T-helper 2 cell treated with Interferon-gamma antibody and Interleukin-4, amounts not matched to agents 5 μg/mL and 100 μg/mL, for 36 hours (primary cell): Measurements from ENCODE around the gene TTC5.
"Not testable (repeated sequence)": the region's sequence is repeated elsewhere in the genome, so short reads cannot be mapped to it uniquely, and the experiment has no call there.

Source experiments
- DNase-seq: peaks from one replicate; pipeline ENCODE4 v3.0.0; 2021; ENCODE audit warnings: low spot score
- H3K27ac Mint-ChIP-seq: one replicate; pipeline ENCODE4 v1.8.0; 2021; ENCODE audit warnings: mild to moderate bottlenecking, mixed read lengths
- H3K27me3 Mint-ChIP-seq: one replicate; pipeline ENCODE4 v1.8.0; 2021; ENCODE audit warnings: low read depth, mixed read lengths
- H3K36me3 Mint-ChIP-seq: one replicate; pipeline ENCODE4 v1.8.0; 2021; ENCODE audit warnings: low read depth, mixed read lengths
- H3K4me1 Mint-ChIP-seq: one replicate; pipeline ENCODE4 v1.8.0; 2021; ENCODE audit warnings: low read depth, mixed read lengths
- H3K4me3 Mint-ChIP-seq: one replicate; pipeline ENCODE4 v1.8.0; 2022; ENCODE audit warnings: mild to moderate bottlenecking, moderate library complexity, mixed read lengths
- H3K9me3 Mint-ChIP-seq: one replicate; pipeline ENCODE4 v1.8.0; 2021; ENCODE audit warnings: mixed read lengths

Gene TTC5, protein sequence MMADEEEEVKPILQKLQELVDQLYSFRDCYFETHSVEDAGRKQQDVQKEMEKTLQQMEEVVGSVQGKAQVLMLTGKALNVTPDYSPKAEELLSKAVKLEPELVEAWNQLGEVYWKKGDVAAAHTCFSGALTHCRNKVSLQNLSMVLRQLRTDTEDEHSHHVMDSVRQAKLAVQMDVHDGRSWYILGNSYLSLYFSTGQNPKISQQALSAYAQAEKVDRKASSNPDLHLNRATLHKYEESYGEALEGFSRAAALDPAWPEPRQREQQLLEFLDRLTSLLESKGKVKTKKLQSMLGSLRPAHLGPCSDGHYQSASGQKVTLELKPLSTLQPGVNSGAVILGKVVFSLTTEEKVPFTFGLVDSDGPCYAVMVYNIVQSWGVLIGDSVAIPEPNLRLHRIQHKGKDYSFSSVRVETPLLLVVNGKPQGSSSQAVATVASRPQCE

DNA sequence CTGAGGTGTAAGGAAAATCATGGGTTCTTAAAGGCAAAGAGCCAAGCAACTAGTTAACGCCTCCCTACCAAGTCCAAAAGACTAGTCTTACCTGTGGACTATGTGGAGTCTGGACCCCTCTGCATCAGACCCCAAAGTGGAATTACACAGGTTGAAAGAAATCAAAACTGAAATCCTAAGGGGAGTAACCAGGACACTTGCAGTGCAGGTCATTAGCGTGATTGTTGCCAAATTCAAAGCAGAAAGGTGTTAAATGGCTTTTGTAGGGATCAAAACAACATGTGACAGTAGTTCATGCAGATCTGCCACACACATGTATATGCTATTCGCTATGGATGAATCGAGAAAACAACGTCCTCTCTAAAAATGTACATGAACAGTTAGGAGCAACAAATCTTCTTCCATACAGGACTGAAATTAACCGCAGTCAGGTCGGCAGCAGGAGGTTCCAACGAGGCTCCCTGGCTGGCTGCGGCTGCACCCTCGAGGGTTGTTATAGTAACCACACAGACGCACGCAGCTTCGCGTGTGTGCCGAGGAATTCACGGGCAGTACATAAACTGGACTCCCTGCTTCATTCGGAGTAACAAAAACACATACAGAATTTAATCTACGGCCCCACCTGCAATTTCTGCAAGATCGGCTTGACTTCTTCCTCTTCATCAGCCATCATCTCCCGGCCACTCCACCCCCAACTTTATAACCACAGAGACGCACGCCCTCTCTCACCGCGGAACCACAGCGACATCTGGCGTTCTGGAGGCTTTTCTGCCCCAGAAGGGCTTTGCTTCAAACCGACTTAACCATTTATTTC lies at the start of gene TTC5:
Gene TTC5 (minus strand): TSS at position 687 of the 814 bp plus-strand sequence. CDS start 14 bp downstream, at position 673.
- DNase-seq, result peak; percentile 85
- Mint-ChIP-seq H3K4me1 (peaks cover 21% of the 10 kb centered on the region), H3K36me3 (peaks cover 5% of the 10 kb centered on the region), H3K27ac (peak within 1 kb of the TSS; percentile 81), H3K4me3 (peak within 1 kb of the TSS; percentile 86), H3K9me3 (no peaks in the 10 kb centered on the region), H3K27me3 (no peaks in the 10 kb centered on the region)

DNA sequence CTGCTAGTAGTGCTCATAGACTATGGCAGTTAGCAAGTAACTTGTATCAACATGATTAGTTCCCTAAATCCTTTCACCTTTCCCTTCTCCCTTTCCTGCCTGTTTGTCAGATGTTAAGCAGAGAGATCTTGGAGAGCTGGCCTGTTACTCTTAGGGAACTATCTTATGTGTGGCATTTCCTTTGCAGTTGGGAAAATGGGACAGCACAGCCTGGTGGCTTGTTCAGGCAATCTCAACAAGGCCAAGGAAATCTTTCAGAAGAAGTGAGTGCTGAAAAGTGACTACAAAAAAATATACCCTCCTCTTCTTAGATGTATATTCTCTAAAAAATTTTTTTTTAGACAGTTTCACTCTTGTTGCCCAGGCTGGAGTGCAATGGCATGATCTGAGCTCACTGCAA lies 45.1 kb upstream of the TTC5 start:
- Mint-ChIP-seq H3K9me3 (no peaks in the 10 kb centered on the region), H3K36me3 (peaks cover 53% of the 10 kb centered on the region), H3K4me3 (no peak overlapping the region), H3K27ac (no peak overlapping the region), H3K27me3 (no peaks in the 10 kb centered on the region), H3K4me1 (no peaks in the 10 kb centered on the region)
- no peak for DNase-seq

DNA sequence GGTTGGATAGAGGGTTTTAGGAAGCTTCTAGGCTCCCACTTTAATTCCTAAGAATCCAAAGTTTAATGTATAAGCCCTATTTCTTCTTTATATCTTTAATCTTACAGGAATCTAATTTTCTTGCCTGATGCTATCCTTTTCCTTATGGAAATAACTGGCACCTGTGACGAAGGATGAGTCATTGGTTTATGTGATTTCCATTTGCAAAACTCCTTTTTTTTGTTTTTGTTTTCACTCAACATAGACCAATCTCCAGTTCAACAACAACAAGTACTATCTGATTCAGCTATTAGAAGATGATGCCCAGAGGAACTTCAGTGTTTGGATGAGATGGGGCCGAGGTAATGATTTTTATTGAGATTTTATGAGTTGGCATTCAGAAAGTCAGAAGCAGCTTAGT lies 44.5 kb upstream of the TTC5 start:
- H3K4me3 Mint-ChIP-seq, result no peak overlapping the region
- no peak overlapping the region for H3K27ac Mint-ChIP-seq
- peaks cover 54% of the 10 kb centered on the region for H3K36me3 Mint-ChIP-seq
- DNase-seq, result no peak
- no peaks in the 10 kb centered on the region for H3K27me3 Mint-ChIP-seq
- H3K9me3 Mint-ChIP-seq, result no peaks in the 10 kb centered on the region
- no peaks in the 10 kb centered on the region for H3K4me1 Mint-ChIP-seq

DNA sequence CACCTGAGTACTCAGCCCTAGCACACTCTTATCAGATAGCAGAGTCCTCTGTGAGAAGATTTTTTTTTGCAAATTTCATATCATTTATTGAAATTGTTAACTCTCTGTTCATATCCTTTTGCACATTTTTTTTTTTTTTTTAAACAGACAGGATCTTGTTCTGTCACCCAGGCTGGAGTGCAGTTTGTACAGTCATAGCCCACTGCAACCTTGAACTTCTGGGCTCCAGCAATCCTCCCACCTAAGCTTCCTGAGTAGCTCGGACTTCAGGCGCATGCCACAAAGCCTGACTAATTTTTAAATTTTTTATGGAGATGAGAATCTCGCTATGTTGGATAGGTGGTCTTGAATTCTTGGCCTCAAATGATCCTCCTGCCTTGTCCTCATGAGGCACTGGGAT lies 42.0 kb upstream of the TTC5 start:
- peaks cover 44% of the 10 kb centered on the region for H3K36me3 Mint-ChIP-seq
- DNase-seq, result no peak
- no peaks in the 10 kb centered on the region for H3K9me3 Mint-ChIP-seq
- H3K4me3 Mint-ChIP-seq, result no peak overlapping the region
- peaks cover 11% of the 10 kb centered on the region for H3K4me1 Mint-ChIP-seq
- no peaks in the 10 kb centered on the region for H3K27me3 Mint-ChIP-seq
- no peak overlapping the region for H3K27ac Mint-ChIP-seq

DNA sequence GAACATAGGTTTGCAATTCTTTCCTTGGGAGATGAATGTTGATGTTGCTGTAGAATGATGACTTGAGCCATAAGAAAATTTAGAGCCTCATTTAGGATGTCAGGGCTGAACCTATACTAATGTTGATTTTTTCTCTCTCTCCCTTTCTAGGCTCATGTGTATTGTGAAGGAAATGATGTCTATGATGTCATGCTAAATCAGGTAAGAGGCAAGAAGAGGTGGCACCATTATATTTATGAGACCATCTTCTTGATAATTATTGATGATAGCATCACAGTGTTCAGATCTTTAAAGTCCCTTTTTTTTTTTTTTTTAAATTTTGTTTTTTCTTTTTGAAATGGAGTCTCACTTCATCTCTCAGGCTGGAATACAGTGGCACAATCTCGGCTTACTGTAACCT lies 41.0 kb upstream of the TTC5 start:
- peaks cover 40% of the 10 kb centered on the region for H3K36me3 Mint-ChIP-seq
- H3K4me3 Mint-ChIP-seq, result no peak overlapping the region
- H3K27ac Mint-ChIP-seq, result no peak overlapping the region
- no peak for DNase-seq
- H3K9me3 Mint-ChIP-seq, result no peaks in the 10 kb centered on the region
- H3K4me1 Mint-ChIP-seq, result peaks cover 12% of the 10 kb centered on the region
- H3K27me3 Mint-ChIP-seq, result no peaks in the 10 kb centered on the region

DNA sequence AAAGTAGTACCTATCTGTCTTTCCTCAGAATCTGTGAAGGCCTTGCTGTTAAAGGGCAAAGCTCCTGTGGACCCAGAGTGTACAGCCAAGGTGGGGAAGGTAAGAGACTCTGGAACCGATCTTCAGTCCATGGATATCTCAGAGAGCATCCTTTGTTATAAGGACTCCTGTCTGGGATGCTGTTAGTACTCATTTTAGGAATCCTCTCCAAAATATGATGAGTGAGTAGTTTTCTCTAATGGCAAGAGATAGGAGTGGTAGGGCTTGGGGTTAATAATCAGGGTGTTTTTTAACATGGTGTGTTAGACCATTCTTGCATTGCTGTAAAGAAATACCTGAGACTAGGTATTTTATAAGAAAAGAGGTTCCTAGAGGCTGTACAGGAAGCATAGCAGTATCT lies 39.6 kb upstream of the TTC5 start:
- no peak overlapping the region for H3K4me3 Mint-ChIP-seq
- H3K27me3 Mint-ChIP-seq, result no peaks in the 10 kb centered on the region
- H3K9me3 Mint-ChIP-seq, result no peaks in the 10 kb centered on the region
- peaks cover 12% of the 10 kb centered on the region for H3K4me1 Mint-ChIP-seq
- DNase-seq, result no peak
- no peak overlapping the region for H3K27ac Mint-ChIP-seq
- peaks cover 30% of the 10 kb centered on the region for H3K36me3 Mint-ChIP-seq

DNA sequence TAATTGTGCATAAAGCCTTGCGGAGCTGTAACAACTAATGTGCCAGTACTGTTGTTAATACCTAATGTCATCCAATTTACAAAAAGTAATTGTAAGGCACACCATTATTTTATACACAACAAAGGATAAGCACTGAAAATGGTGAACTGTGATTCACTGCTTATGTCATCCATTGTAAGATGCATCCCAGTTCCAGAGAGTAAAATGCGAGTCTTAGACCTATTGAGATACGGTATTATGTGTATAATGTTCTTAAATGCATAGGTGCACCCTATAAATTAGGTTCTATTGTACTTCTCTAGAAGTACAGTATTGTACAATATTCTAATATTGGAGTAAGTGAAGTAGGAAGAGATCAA lies 38.1 kb upstream of the TTC5 start:
- peaks cover 22% of the 10 kb centered on the region for H3K36me3 Mint-ChIP-seq
- no peaks in the 10 kb centered on the region for H3K9me3 Mint-ChIP-seq
- H3K4me1 Mint-ChIP-seq, result peaks cover 12% of the 10 kb centered on the region
- peaks cover 3% of the 10 kb centered on the region for H3K27me3 Mint-ChIP-seq
- peak overlapping the region; percentile 96 for H3K4me3 Mint-ChIP-seq
- DNase-seq, result no peak
- peak overlapping the region; percentile 99 for H3K27ac Mint-ChIP-seq

DNA sequence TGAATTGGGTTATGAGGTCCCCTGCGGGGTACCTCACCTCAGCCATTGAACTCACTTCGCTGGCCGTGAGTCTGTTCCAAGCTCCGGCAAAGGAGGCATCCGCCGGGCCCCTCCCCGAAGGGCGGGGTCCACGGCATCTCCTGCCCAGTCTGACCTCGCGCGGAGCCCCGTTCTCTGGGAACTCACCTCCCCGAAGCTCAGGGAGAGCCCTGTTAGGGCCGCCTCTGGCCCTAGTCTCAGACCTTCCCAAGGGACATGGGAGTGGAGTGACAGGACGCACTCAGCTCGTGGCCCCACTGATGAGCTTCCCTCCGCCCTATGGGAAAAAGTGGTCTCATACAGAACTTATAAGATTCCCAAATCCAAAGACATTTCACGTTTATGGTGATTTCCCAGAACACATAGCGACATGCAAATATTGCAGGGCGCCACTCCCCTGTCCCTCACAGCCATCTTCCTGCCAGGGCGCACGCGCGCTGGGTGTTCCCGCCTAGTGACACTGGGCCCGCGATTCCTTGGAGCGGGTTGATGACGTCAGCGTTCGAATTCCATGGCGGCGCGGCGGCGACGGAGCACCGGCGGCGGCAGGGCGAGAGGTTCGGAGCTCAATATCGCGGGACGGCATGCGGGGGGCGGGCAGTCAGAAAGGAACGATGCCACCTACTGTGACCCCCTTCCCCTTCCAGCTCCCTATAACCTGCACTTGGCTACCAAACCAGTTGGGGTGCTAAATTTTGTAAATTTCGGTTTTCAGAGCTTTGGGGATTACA lies 37.5 kb upstream of the TTC5 start, which contains the start of gene PARP2:
Gene PARP2 (plus strand): TSS at position 544 of the 770 bp plus-strand sequence. CDS start 7 bp downstream, at position 551.
- peak; percentile 97 for DNase-seq
- Mint-ChIP-seq H3K27me3 (peaks cover 3% of the 10 kb centered on the region), H3K4me3 (peak within 1 kb of the TSS; percentile 96), H3K4me1 (peaks cover 12% of the 10 kb centered on the region), H3K27ac (peak within 1 kb of the TSS; percentile 99), H3K36me3 (peaks cover 22% of the 10 kb centered on the region), H3K9me3 (no peaks in the 10 kb centered on the region)

DNA sequence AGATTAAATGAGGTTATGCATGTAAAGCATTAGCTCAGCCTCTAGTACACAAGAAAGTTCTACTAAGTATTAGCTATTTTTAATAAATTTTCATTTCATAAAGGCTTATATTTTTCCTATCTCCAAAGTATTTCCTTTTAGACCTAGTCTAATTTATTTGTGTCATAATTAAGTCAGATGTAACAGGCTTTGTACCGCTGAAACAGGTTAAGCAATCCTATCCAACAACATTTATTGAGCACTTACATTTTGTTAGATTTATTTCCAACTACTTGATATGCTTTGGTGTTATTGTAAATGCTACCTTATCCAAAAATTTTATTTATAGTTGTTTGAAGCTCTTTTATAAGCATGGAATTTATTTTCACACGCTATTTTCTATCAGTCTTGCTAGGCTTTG lies 35.9 kb upstream of the TTC5 start:
- Mint-ChIP-seq H3K27ac (no peak overlapping the region), H3K4me3 (no peak overlapping the region), H3K9me3 (no peaks in the 10 kb centered on the region), H3K27me3 (peaks cover 7% of the 10 kb centered on the region), H3K36me3 (peaks cover 14% of the 10 kb centered on the region), H3K4me1 (peaks cover 12% of the 10 kb centered on the region)
- no peak for DNase-seq

DNA sequence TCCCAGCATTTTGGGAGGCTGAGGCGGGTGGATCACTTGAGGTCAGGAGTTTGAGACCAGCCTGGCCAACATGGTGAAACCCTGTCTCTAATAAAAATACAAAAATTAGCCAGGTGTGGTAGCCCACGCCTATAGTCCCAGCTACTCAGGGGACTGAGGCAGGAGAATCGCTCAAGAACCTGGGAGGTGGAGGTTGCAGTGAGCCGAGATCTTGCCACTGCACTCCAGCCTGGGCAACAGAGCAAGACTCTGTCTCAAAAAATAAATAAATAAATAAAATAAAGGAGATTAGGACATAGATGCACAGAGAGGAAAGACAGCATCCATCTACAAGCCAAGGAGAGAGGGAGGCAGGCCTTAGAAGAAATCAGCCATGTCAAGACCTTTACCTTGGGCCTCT lies 35.3 kb upstream of the TTC5 start:
- not testable (repeated sequence) for H3K9me3 Mint-ChIP-seq, DNase-seq, H3K27ac Mint-ChIP-seq, H3K27me3 Mint-ChIP-seq, H3K4me3 Mint-ChIP-seq
- Mint-ChIP-seq H3K4me1 (peaks cover 12% of the 10 kb centered on the region), H3K36me3 (peaks cover 10% of the 10 kb centered on the region)

DNA sequence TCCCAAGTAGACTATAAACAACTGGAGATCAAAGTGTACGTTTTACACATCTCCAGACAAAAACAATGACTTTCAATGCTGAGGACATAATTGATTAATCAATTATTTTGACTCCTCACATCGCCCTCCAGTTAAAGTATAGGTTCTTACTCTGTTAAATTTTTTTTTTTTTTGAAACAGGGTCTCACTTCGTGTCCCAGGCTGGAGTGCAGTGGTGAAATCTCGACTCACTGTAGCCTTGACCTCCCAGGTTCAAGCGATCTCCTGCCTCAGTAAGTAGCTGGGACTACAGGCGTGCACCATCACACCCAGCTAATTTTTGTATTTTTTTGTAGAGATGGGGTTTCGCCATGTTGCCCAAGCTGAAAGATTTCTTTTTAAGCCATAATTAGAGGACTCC lies 28.3 kb upstream of the TTC5 start:
- DNase-seq, result no peak
- Mint-ChIP-seq H3K4me1 (peaks cover 25% of the 10 kb centered on the region), H3K9me3 (no peaks in the 10 kb centered on the region), H3K27me3 (peaks cover 6% of the 10 kb centered on the region), H3K4me3 (no peak overlapping the region), H3K27ac (no peak overlapping the region), H3K36me3 (peaks cover 6% of the 10 kb centered on the region)

DNA sequence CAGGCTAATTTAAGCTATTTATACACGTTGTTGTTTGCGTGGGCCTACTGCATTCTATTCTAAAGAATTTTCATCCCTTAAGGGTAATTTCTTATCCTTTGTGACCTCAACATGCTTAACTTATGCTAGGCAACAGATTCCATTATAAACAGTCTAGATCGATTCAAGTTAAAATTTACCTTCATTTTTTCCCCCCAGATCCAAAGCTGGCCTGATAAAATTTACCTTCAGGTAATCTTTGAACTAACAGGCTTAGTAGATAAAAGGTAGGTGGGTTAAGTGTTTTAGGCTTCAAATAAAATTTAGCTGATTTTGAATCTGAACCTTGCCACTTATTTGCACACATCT lies 27.7 kb upstream of the TTC5 start:
- peaks cover 4% of the 10 kb centered on the region for H3K27me3 Mint-ChIP-seq
- H3K4me3 Mint-ChIP-seq, result peak overlapping the region; percentile 97
- peaks cover 30% of the 10 kb centered on the region for H3K4me1 Mint-ChIP-seq
- no peak for DNase-seq
- H3K9me3 Mint-ChIP-seq, result no peaks in the 10 kb centered on the region
- peak overlapping the region; percentile 91 for H3K27ac Mint-ChIP-seq
- H3K36me3 Mint-ChIP-seq, result peaks cover 6% of the 10 kb centered on the region

DNA sequence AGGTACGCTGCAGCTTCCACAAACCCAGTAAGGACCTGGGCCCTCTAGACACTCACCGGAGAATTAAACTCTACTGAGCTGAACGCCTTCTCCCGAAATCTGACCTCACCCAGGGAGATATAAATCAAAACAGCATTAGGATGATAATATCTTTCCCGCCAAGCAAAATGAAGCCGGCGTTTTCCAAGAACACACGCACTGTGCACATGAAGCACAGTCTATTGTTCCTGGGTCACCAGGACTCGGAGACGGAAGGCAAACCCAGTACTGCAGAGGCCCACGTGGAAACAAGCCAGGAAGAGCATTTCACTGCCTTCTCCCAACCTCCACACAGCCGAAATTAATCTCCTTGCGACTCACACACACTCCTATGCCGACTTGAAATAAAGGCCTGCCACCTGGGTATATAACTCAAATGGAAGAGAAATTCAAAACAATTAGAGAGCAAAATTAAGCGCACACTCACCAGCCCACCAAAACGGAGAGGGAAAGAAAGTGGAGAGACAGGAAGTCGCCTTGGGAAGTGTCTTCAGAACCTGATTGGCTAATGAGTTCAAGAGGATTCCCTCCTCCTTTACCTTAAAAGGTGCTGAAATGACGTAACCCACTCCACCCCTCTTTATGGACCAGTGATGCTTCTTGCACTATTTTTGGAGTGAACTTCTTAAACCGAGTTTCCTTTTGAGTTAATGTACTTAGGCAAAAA lies 27.2 kb upstream of the TTC5 start, which contains the start of gene CCNB1IP1:
Gene CCNB1IP1 (minus strand): TSS at position 492 of the 706 bp plus-strand sequence. CDS start 16,756 bp downstream, outside the sequence.
- Mint-ChIP-seq H3K36me3 (peaks cover 6% of the 10 kb centered on the region), H3K27me3 (peaks cover 4% of the 10 kb centered on the region), H3K4me3 (peak within 1 kb of the TSS; percentile 97), H3K4me1 (peaks cover 33% of the 10 kb centered on the region), H3K27ac (peak within 1 kb of the TSS; percentile 91), H3K9me3 (no peaks in the 10 kb centered on the region)
- peak; percentile 57 for DNase-seq
